ENCODE measurements around the gene HSPG2.

DNA sequence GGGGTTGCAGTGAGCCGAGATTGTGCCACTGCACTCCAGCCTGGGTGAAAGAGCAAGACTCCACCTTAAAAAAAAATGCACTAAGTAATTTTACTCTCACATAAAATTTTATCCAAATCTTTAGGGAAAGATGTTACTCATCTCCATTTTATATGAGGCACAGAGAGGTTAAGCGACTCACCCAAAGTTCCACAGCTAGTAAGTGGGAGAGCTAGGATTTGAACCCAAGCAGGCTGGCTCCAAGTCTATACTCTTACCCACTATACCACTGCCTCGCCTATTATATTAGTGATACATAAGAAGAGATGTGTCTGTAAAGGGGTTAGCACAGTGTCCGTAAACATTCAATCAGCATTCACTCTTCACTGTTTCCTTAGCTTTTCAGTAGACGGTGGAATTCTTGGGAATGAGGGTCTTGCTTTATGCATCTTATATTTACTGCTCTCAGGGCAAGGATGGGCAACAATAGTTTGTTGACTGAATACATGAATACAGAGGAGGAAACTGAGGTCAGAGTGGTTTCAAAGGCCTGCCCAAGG is 109.9 kb downstream of the HSPG2 start:
- no peak for TF ChIP-seq POLR2AphosphoS5 (IDR thresholded peaks at IDR 0.05; ENCODE audit: low read depth, low read length)
- TF ChIP-seq, protein P1, sequence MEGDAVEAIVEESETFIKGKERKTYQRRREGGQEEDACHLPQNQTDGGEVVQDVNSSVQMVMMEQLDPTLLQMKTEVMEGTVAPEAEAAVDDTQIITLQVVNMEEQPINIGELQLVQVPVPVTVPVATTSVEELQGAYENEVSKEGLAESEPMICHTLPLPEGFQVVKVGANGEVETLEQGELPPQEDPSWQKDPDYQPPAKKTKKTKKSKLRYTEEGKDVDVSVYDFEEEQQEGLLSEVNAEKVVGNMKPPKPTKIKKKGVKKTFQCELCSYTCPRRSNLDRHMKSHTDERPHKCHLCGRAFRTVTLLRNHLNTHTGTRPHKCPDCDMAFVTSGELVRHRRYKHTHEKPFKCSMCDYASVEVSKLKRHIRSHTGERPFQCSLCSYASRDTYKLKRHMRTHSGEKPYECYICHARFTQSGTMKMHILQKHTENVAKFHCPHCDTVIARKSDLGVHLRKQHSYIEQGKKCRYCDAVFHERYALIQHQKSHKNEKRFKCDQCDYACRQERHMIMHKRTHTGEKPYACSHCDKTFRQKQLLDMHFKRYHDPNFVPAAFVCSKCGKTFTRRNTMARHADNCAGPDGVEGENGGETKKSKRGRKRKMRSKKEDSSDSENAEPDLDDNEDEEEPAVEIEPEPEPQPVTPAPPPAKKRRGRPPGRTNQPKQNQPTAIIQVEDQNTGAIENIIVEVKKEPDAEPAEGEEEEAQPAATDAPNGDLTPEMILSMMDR (IDR thresholded peaks at IDR 0.05), result no peak

All from Panc1 (cell line).